HG03064 (cell line): ENCODE measurements around the gene MRAP2.
"Not testable (repeated sequence)": the region's sequence is repeated elsewhere in the genome, so short reads cannot be mapped to it uniquely, and the experiment has no call there.

Experiments used
- ATAC-seq: cut with Tn5 transposase; IDR thresholded peaks from one replicate; pipeline ENCODE4 v1.9.1; 2021; ENCODE audit warnings: low read depth; ENCODE audit not compliant: unreplicated experiment

MRAP2 gene

GRCh38 chr6:84068873-84069272 lies 35.3 kb downstream of the MRAP2 start:
- ATAC-seq: not testable (repeated sequence)

GRCh38 chr6:84072442-84072997 lies 38.9 kb downstream of the MRAP2 start:
- ATAC-seq: no peak

GRCh38 chr6:84074988-84075781 lies 41.6 kb downstream of the MRAP2 start:
- no peak for ATAC-seq

- ATAC-seq: no peak
Measured at GRCh38 chr6:84077645-84078044, 44.1 kb downstream of the MRAP2 start.

GRCh38 chr6:84078335-84078734 lies 44.8 kb downstream of the MRAP2 start:
- no peak for ATAC-seq

GRCh38 chr6:84081222-84081621 lies 47.6 kb downstream of the MRAP2 start:
- ATAC-seq: no peak

- ATAC-seq: no peak
Measured at GRCh38 chr6:84082689-84083265, 49.2 kb downstream of the MRAP2 start.

- not testable (repeated sequence) for ATAC-seq
Measured at GRCh38 chr6:84084705-84085104, 51.1 kb downstream of the MRAP2 start.

GRCh38 chr6:84086056-84086455 lies 52.5 kb downstream of the MRAP2 start:
- no peak for ATAC-seq

GRCh38 chr6:84086545-84087429 lies 53.2 kb downstream of the MRAP2 start:
- ATAC-seq: no peak

GRCh38 chr6:84089081-84089480 lies 55.5 kb downstream of the MRAP2 start:
- no peak for ATAC-seq

- ATAC-seq: no peak
Measured at GRCh38 chr6:84089552-84089951, 56.0 kb downstream of the MRAP2 start.

- ATAC-seq: no peak
Measured at GRCh38 chr6:84093441-84094435, 60.2 kb downstream of the MRAP2 start.

- ATAC-seq: no peak
Measured at GRCh38 chr6:84095156-84095555, 61.6 kb downstream of the MRAP2 start.

GRCh38 chr6:84103029-84103428 lies 69.5 kb downstream of the MRAP2 start:
- no peak for ATAC-seq

GRCh38 chr6:84105215-84105924 lies 71.8 kb downstream of the MRAP2 start:
- not testable (repeated sequence) for ATAC-seq

GRCh38 chr6:84107495-84107894 lies 73.9 kb downstream of the MRAP2 start:
- ATAC-seq: no peak

- not testable (repeated sequence) for ATAC-seq
Measured at GRCh38 chr6:84111351-84111750, 77.8 kb downstream of the MRAP2 start.

GRCh38 chr6:84114933-84115594 lies 81.5 kb downstream of the MRAP2 start:
- ATAC-seq: not testable (repeated sequence)
